Sigmoid colon (tissue), 4 donors: ENCODE measurements around the gene EFHD2.

Source experiments
- CTCF ChIP-seq, 4 experiments: fragments of 450-650 bp in 3 of 4; fragments of 200-600 bp in 1 of 4; IDR thresholded peaks; one replicate each; pipeline ENCODE4 v1.5.1; 2016 to 2019; ENCODE audit warnings: antibody characterized with exemption in 4 of 4, mild to moderate bottlenecking in 3 of 4, moderate library complexity in 2 of 4
- EP300 ChIP-seq, 4 donors: sonication (generic); formaldehyde crosslinking; IDR thresholded peaks; one replicate each; pipeline ENCODE4 v1.6.1; 2017; ENCODE audit warnings: antibody characterized with exemption in 4 of 4

GRCh38 chr1:15425958-15426357, 16.3 kb downstream of the EFHD2 start:
- TF ChIP-seq CTCF (IDR thresholded peaks at IDR 0.05) (no peak), EP300 (IDR thresholded peaks at IDR 0.05) (no peak)
